GM19395 (cell line): ENCODE measurements around the gene ITGB1.
"Not testable (repeated sequence)": the region's sequence is repeated elsewhere in the genome, so short reads cannot be mapped to it uniquely, and the experiment has no call there.

ENCODE experiments used
- ATAC-seq: cut with Tn5 transposase; IDR thresholded peaks from one replicate; pipeline ENCODE4 v1.9.1; 2021; ENCODE audit warnings: mild to moderate bottlenecking, moderate library complexity; ENCODE audit not compliant: unreplicated experiment

The ITGB1 gene

DNA sequence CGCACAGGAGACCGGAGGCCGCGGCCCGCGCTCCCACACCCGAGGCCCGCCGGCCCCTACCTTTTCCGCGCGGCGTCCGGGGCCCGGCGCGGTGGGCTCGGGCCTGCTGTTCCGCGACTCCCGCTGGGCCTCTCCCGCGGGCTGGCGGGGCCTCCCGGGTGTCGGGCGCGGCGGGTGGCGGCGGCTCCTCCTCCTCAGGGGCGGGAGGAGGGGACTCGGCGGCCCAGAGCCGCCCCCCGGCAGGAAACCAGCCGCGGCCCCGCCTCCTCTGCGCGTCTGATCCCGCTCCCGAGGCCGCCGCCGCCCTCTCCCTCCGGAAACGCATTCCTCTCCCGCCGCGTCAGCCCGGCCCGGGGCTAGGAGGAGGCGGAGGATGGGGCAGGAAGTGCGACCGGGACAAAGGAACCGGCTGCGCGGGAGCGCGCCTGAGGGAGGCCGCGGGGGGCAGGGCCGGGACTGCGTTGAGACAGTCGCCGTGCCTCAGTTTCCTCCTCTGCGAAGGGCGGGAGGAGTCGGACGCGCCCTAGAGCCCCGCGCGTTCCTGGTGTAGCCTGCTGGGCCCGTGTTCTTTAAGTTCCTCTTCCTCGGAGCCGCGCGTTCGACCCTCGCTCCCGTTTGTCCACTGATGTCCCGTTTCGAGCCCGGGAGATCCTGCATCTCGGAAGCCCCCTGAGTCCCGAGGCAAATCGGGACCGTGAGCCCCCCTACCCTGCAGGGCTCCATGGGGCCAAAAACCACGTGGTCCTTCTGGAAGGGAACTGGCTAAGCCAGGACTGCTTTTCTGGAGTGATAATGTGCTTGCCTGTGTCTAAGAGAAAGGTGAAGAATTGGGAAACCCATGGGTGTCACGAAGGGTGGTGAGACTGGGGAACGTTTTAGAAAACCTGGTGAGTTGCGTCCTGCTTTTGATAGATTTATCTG, at the start of gene ITGB1:
TSS of gene ITGB1 (minus strand) at position 146 of the 921 bp plus-strand sequence. CDS start 22,672 bp downstream, outside the sequence.
- ATAC-seq: peak; percentile 66

DNA sequence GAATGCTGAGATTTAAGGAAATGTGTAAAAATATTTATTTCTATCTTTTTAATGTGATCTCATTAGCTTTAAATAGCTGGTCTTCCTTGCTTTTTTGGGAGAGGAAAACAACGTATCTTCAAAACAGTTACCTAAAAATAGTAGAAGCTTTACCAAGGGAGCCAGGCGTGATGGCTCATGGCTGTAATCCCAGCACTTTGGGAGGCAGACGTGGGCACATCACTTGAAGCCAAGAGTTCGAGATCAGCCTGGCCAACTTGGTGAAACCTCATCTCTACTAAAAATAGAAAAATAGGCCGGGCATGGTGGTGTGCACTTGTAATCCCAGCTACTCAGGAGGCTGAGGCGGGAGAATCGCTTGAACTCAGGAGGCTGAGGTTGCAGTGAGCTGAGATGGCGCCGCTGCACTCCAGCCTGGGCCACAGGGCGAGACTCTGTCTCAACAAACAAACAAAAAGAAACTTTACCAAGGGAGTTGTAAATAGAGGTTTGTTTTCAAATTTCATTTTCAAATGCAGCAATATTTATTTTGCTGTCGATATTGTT, 48.4 kb upstream of the ITGB1 start:
- ATAC-seq: no peak

DNA sequence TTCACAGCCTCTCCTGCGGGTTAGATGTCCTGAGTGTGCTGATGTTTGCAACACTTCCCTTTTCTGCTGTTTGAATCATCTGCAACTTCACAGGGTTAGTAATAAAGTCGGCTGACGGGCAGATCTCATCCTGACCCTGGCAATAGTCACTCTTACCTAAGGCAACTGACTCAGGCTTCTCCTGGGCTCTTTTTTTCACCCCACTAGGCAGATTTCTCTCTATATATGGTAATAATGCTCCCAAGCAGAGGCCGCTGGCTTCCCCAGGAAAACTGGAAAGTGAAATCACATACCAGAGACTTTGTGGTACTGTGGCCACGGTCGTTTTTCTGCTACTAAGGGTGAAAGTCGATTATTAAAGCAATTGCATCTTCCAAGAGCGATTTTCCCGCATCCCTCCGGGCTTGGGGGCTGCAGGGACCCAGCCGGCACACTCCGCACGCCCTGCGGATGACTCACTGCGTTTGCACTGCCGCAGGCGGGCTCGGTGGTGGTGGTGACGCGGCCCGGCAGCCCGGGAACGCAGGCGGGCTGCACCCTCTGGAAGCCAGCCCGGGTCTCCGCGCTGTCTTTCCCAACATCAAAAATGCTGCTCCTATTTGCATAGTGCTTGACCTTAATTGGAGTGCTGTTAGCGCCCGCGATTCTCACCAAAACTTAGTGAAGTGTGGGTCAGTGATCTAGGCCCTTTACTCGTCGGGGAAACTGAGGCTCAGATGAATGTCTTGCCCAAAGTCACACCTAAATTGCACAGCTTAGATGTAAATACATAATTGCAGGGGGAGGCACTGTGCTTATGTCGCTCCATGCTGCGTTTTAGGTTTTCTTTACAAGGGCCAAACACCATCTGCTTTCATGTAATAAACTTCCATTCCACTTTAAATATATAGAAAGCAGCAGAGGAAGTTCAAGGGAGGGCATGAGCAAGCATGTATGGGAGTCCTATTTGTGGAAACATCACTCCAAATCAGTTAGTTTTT, 47.6 kb upstream of the ITGB1 start:
- no peak for ATAC-seq

GRCh38 chr10:33001908-33002492, 44.0 kb upstream of the ITGB1 start:
- ATAC-seq: no peak

DNA sequence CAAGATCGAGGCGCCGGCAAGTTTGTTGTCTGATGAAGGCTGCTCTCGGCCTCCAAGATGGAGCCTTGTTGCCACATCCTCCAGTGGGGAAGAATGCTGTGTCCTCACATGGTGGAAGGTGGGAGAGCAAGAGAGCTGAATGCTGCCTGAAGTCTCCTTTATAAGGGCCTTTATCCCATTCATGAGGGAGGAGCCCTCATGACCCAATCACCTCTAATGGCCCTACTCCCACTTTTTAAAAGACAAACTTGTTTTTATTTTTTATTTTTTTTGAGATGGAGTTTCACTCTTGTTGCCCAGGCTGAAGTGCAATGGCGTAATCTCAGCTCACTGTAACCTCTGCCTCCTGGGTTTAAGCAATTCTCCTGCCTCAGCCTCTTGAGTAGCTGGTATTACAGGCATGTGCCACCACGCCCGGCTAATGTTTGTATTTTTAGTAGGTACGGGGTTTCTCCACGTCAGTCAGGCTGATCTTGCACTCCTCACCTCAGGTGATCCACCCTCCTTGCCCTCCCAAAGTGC, 40.1 kb upstream of the ITGB1 start:
- not testable (repeated sequence) for ATAC-seq

GRCh38 chr10:32995751-32996150, 37.7 kb upstream of the ITGB1 start:
- ATAC-seq: peak; percentile 83

GRCh38 chr10:32995066-32995622, 37.1 kb upstream of the ITGB1 start:
- no peak for ATAC-seq

GRCh38 chr10:32994632-32995031, 36.6 kb upstream of the ITGB1 start:
- ATAC-seq: not testable (repeated sequence)

DNA sequence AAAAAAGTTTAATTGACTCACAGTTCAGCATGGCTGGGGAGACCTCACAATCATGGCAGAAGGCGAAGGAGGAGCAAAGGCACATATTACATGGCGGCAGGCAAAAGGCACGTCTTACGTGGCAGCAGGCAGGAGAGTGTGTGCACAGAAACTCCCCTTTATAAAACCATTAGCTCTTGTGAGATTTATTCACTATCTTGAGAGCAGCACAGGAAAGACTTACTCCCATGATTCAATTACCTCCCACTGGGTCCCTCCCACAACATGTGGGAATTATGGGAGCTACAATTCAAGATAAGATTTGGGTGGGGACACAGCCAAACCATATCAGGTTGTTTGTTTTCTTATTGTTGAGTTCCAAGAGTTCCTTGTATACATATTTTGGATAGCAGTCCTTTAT, 34.3 kb upstream of the ITGB1 start:
- ATAC-seq: not testable (repeated sequence)

DNA sequence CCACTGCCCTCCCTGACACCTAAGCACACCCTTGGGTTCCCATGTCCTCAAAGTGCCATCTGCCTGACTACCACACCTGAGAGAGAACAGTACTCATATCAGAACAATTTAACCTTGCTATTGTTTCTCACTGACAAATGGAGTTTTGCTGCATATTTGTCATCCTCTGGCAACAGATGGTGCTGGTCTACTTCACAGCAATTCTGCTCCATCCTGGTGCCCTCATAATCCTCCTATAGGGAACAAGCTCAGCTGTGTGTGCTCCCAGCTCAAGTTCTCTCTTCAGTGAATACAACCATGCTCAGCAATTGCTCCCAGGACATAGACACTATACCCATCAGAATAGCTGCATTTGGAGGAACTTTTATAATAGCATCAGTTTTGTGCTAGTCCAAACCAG, 32.8 kb upstream of the ITGB1 start:
- no peak for ATAC-seq

- ATAC-seq: no peak
These were observed 30.6 kb upstream of the ITGB1 start for GRCh38 chr10:32988604-32989003.

DNA sequence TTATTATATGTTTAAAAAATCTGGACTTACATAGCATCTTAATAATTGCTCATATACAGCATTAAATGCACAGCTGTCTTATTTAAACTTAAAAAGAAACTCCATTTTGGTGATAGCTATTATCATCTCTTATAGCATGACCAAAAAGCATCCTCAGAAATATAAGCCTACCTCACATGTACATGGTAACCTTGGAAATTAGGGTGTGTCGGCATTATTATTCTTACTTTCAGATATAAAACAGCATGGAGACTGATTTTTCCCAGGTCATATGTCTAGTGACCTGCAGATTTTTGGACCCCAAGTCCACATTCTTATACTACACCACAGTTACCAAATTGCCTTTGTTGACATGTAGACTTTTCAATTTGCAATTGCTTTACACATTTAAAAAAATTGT, 29.1 kb upstream of the ITGB1 start:
- ATAC-seq: no peak

DNA sequence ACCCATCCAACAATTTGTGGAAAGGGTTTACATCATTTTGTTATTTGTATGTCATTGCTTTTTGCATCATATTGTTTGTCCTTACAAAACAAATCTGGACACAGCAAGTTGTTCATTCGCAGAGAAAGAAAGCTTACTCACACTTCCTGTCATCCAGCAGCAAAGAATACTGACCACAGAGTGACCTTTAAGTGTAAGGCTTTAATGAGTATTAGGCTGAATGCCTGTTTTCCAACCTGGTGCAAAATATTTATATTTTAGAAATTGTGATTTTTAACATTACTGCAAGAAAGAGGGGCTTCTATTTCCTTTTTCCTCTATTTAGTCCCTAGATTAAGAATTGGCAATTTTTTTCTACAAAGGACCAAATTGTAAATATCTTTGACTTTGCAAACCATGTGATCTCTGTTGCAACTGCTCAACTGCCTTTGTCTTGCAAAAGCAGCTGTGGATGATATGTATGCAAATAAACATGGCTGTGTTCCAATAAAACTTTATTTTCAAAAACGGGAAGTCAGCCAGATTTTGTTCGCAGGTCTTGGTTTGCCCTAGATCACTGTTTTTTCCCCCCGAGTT, 27.8 kb upstream of the ITGB1 start:
- no peak for ATAC-seq

DNA sequence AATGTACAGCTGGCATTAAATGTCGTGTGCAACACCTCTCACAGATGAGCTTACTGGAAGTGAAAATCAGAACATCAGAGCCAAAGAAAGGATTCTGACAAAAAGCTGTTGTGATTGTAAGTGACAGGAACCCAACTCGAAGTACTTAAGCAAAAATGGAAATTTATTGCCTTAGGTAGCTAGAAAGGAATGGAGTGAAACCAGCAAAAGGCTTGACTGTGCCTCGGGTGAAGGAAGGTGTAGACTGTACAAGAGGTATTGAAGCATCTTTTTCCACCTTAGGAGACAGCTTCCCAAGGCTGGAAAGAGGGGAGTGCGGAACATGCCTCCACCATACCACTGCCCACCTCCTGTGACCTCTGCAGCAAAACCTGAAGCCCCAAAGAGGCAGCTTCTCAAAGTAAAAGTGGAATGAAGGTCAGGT, 27.3 kb upstream of the ITGB1 start:
- no peak for ATAC-seq

GRCh38 chr10:32984003-32984600, 26.1 kb upstream of the ITGB1 start:
- ATAC-seq: no peak

- ATAC-seq: no peak
These were observed 25.2 kb upstream of the ITGB1 start for GRCh38 chr10:32982911-32983909.

DNA sequence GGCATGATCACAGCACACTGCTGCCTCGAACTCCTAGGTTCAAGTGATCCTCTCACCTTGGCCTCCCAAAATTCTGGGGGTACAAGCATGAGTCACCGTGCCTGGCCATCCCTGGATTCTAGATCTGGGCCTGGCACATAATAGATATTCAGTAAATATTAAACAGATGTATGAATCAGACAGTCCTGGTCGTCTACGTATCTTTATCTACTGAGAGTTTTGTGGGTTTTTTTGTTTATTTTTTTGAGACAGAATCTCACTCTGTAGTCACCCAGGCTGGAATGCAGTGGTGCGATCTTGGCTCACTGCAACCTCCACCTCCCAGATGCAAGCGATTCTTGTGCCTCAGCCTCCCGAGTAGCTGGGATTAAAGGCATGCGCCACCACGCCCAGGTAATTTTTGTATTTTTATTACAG, 24.3 kb upstream of the ITGB1 start:
- ATAC-seq: no peak

DNA sequence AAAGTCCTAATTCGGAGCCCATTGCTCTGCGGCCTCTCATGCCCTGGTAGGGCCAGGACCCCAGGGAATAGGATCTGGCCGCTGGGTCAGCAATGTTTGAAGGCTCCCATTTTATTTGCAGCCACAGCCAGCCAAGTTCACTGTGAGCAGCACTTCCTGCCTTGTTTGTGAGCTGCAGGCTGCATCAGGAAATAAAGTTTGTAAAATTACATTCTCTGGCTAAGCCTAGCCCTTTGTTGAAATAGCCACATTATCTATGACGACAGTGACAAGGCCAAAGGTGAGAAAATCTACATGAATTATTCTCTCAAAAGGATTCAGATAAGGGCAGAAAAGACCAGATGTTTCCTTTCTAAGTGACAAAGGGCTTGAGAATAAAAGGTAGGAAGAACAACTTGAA, 23.7 kb upstream of the ITGB1 start:
- ATAC-seq: no peak
